Caco-2 (cell line): Measurements from ENCODE around the gene APBB1IP. TPM values are rescaled to one million over a fixed set of nuclear protein-coding genes. Genes with fewer than 3 reads are reported as not detected.

Experiments
- BruUV-seq: library from RNA; stranded (reverse); fragments of 400-500 nt; replicated peaks from 2 replicates; lab custom pipeline; 2021; lab: Mats Ljungman, UMichigan
- CTCF ChIA-PET: fragments of 300-600 bp; sonication (Branson Sonifier 250); formaldehyde crosslinking; loops from one replicate; lab custom pipeline; 2022; ENCODE audit warnings: antibody characterized with exemption; lab: Charles Lee
- POLR2A ChIA-PET: fragments of 300-600 bp; sonication (Branson Sonifier 250); formaldehyde crosslinking; loops from one replicate; lab custom pipeline; 2022; ENCODE audit warnings: antibody characterized with exemption; lab: Charles Lee
- DNase-seq, 2 experiments: peaks; one replicate each; pipeline versions ENCODE4 v3.0.0 to v3.0.0-alpha.2; 2020 to 2022
- H3K27me3 ChIP-seq: replicated peaks from 2 replicates; pipeline ENCODE4 v1.6.0; 2011; ENCODE audit warnings: low read length; ENCODE audit not compliant: control insufficient read depth, insufficient read depth
- H3K36me3 ChIP-seq: 2 replicates; pipeline ENCODE4 v1.5.1; 2011; ENCODE audit warnings: low read length; ENCODE audit not compliant: control insufficient read depth, insufficient read depth
- H3K4me1 ChIP-seq: fragments of 250-450 bp; sonication (Bioruptor Pico); 2 replicates; pipeline ENCODE4 v1.5.1; 2020; ENCODE audit warnings: mild to moderate bottlenecking
- H3K4me3 ChIP-seq: 2 replicates; pipeline ENCODE4 v1.5.1; 2011; ENCODE audit warnings: low read depth, mild to moderate bottlenecking, control low read depth, low read length
- H3K9me3 ChIP-seq: fragments of 250-450 bp; sonication (Bioruptor Pico); 2 replicates; pipeline ENCODE4 v1.5.1; 2020; ENCODE audit warnings: mild to moderate bottlenecking, moderate library complexity
- H3K27ac Mint-ChIP-seq: one replicate; pipeline ENCODE4 v1.8.0; 2022; ENCODE audit warnings: mixed read lengths; ENCODE audit not compliant: unreplicated experiment
- H3K27me3 Mint-ChIP-seq: one replicate; pipeline ENCODE4 v1.8.0; 2022; ENCODE audit warnings: mixed read lengths; ENCODE audit not compliant: insufficient read depth, unreplicated experiment
- H3K36me3 Mint-ChIP-seq: one replicate; pipeline ENCODE4 v1.8.0; 2022; ENCODE audit warnings: mild to moderate bottlenecking, mixed read lengths; ENCODE audit not compliant: insufficient read depth, unreplicated experiment
- H3K4me1 Mint-ChIP-seq: one replicate; pipeline ENCODE4 v1.8.0; 2022; ENCODE audit warnings: low read depth, mixed read lengths; ENCODE audit not compliant: unreplicated experiment
- H3K4me3 Mint-ChIP-seq: one replicate; pipeline ENCODE4 v1.8.0; 2022; ENCODE audit warnings: mild to moderate bottlenecking, moderate library complexity, mixed read lengths; ENCODE audit not compliant: unreplicated experiment
- H3K9me3 Mint-ChIP-seq: one replicate; pipeline ENCODE4 v1.8.0; 2022; ENCODE audit warnings: mixed read lengths; ENCODE audit not compliant: unreplicated experiment
- CTCF ChIP-seq, 2 experiments: fragments of 200-600 bp in 1 of 2; IDR thresholded peaks; 1 replicate in 1 of 2; 2 replicates in 1 of 2; pipeline versions ENCODE4 v1.5.1 to v1.8.0; 2011 to 2022; ENCODE audit warnings: antibody characterized with exemption in 1 of 2, control low read depth in 1 of 2, inconsistent platforms in 1 of 2, low read depth in 1 of 2, low read length in 1 of 2, mild to moderate bottlenecking in 1 of 2, moderate library complexity in 1 of 2; ENCODE audit not compliant: insufficient read depth in 1 of 2, severe bottlenecking in 1 of 2, unreplicated experiment in 1 of 2
- intact Hi-C: fragments of 100-400 bp; cut with micrococcal nuclease; formaldehyde crosslinking; loops from one replicate; pipeline ENCODE4 v1.10.0; 2022; ENCODE audit not compliant: unreplicated experiment
- total RNA-seq: library from RNA; stranded (reverse); gene quantifications from 2 replicates; pipeline ENCODE4 v1.2.3, GENCODE V29; 2022

Gene APBB1IP
- total RNA-seq, 1 experiment from 2014 or later, result 0.14 TPM

DNA sequence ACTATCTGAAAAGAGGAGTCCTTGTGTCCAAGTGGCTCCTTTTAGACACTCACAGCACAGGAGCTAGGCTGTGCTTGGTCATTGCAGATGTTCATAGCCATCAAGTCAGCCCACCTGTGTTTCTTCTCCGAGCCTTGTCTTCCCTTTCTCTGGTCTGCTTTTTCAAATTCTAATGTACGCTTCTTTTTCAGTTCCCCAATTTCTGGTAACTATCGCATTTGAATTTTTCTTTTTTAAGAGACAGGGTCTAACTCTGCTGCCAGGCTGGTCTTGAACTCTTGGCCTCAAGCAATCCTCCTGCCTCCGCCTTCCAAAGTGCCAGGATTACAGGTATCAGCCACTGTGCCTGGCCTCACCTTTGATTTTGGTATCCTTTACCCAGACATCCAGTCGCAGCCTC lies 18.9 kb downstream of the APBB1IP start:
- H3K9me3 ChIP-seq, result peaks cover 4% of the 10 kb centered on the region
- peak overlapping the region; percentile 48 for H3K27ac Mint-ChIP-seq
- H3K36me3 ChIP-seq, result no peaks in the 10 kb centered on the region
- H3K27me3 ChIP-seq, result no peaks in the 10 kb centered on the region
- intact Hi-C loops, result loop anchor here (1.0 kb wide), 1 partner anchor 59 kb away; no protein-coding TSS in a partner anchor
- BruUV-seq, result no TSS peak
- no peaks in the 10 kb centered on the region for H3K36me3 Mint-ChIP-seq
- ChIA-PET POLR2A (no interaction called here), CTCF (no interaction called here)
- H3K27me3 Mint-ChIP-seq, result no peaks in the 10 kb centered on the region
- H3K4me3 Mint-ChIP-seq, result no peak overlapping the region
- H3K4me1 Mint-ChIP-seq, result peaks cover 36% of the 10 kb centered on the region
- peaks cover 16% of the 10 kb centered on the region for H3K4me1 ChIP-seq
- peaks cover 43% of the 10 kb centered on the region for H3K9me3 Mint-ChIP-seq
- TF ChIP-seq CTCF (IDR thresholded peaks at IDR 0.05; ENCODE audit: insufficient read depth in 1 of 2, low read depth in 1 of 2, low read length in 1 of 2, severe bottlenecking in 1 of 2, unreplicated experiment in 1 of 2), result no peak
- no peak for DNase-seq
- H3K4me3 ChIP-seq, result no peak overlapping the region

DNA sequence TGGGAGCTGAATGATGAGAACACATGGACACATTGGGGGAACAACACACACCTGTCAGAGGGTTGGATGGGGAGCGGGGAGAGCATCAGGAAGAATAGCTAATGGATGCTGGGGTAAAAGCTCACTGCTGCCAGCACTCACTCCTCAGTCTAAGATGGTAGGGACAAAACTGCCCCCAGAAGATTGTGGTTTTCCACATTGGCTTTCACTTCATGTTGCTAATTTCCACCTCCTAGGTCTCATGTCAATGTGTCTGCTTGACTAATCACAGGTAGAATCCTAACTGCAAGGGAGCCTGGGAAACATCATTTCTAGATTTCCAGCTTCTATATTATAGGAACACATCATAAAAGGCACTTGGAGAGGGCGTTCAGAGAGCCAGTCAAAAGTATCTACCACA lies 22.6 kb downstream of the APBB1IP start:
- Mint-ChIP-seq H3K9me3 (peaks cover 40% of the 10 kb centered on the region), H3K4me3 (no peak overlapping the region)
- POLR2A ChIA-PET, result no interaction called here

DNA sequence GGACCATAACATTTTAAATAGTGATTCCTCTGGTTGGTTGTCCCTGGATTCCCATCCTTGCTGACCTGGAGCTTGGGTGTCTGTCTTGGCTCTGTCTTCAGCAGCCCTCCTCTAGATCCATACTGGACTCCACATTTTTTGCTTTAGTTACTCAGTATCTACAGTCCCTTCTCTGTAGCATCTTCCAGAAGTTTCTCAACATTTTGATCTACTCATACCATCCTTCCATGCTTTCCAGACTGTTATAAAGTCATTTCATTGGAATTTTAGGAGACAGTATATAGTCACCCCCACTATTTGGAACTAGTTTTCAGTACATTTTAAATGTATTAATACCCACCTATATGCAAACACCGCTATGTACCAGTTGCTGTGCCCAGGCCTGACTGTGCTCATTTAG lies 25.8 kb downstream of the APBB1IP start:
- H3K36me3 ChIP-seq, result no peaks in the 10 kb centered on the region

More for the DNA sequence above, 22.6 kb downstream of the APBB1IP start:
- peaks cover 33% of the 10 kb centered on the region for H3K4me1 Mint-ChIP-seq
- CTCF ChIA-PET, result no interaction called here
- intact Hi-C loops, result no loop called here
- Histone ChIP-seq H3K4me1 (peaks cover 16% of the 10 kb centered on the region), H3K27me3 (no peaks in the 10 kb centered on the region), H3K4me3 (no peak overlapping the region), H3K9me3 (peaks cover 4% of the 10 kb centered on the region), H3K36me3 (no peaks in the 10 kb centered on the region)
- BruUV-seq, result no TSS peak
- DNase-seq, result no peak
- H3K36me3 Mint-ChIP-seq, result no peaks in the 10 kb centered on the region
- no peak overlapping the region for H3K27ac Mint-ChIP-seq
- no peaks in the 10 kb centered on the region for H3K27me3 Mint-ChIP-seq
- no peak for TF ChIP-seq CTCF (IDR thresholded peaks at IDR 0.05; ENCODE audit: insufficient read depth in 1 of 2, low read depth in 1 of 2, low read length in 1 of 2, severe bottlenecking in 1 of 2, unreplicated experiment in 1 of 2)

More for the DNA sequence above, 25.8 kb downstream of the APBB1IP start:
- Mint-ChIP-seq H3K9me3 (peaks cover 20% of the 10 kb centered on the region), H3K4me3 (no peak overlapping the region), H3K27ac (no peak overlapping the region), H3K4me1 (peaks cover 20% of the 10 kb centered on the region), H3K27me3 (no peaks in the 10 kb centered on the region), H3K36me3 (no peaks in the 10 kb centered on the region)
- no peak overlapping the region for H3K4me3 ChIP-seq
- ChIA-PET CTCF (no interaction called here), POLR2A (no interaction called here)
- no peak for DNase-seq
- intact Hi-C loops, result no loop called here
- no TSS peak for BruUV-seq
- H3K4me1 ChIP-seq, result peaks cover 13% of the 10 kb centered on the region
- H3K9me3 ChIP-seq, result peaks cover 4% of the 10 kb centered on the region
- H3K27me3 ChIP-seq, result no peaks in the 10 kb centered on the region
- no peak for TF ChIP-seq CTCF (IDR thresholded peaks at IDR 0.05; ENCODE audit: insufficient read depth in 1 of 2, low read depth in 1 of 2, low read length in 1 of 2, severe bottlenecking in 1 of 2, unreplicated experiment in 1 of 2)
